Loucy (cell line): ENCODE data around the gene LHFPL2.

Experiments
- H2AFZ ChIP-seq: fragments of 200-600 bp; sonication (generic); 2 replicates; pipeline ENCODE4 v1.6.0; 2016; ENCODE audit warnings: antibody characterized with exemption, mild to moderate bottlenecking, low read length, moderate library complexity
- H3F3A ChIP-seq: fragments of 200-600 bp; 2 replicates; pipeline ENCODE4 v1.6.0; 2016; ENCODE audit warnings: antibody characterized with exemption, low read depth, mild to moderate bottlenecking
- H3K27me3 ChIP-seq: fragments of 200-600 bp; sonication (generic); 2 replicates; pipeline ENCODE4 v1.6.1; 2014; ENCODE audit warnings: low read length, mild to moderate bottlenecking; ENCODE audit not compliant: insufficient read depth, poor library complexity, severe bottlenecking
- H3K36me3 ChIP-seq: fragments of 200-600 bp; sonication (generic); 2 replicates; pipeline ENCODE4 v1.6.1; 2016; ENCODE audit warnings: low read length; ENCODE audit not compliant: insufficient read depth
- H3K4me1 ChIP-seq: fragments of 200-600 bp; sonication (generic); 2 replicates; pipeline ENCODE4 v1.5.1; 2014; ENCODE audit warnings: low read length, mild to moderate bottlenecking; ENCODE audit not compliant: insufficient read depth, poor library complexity, severe bottlenecking
- H3K4me2 ChIP-seq: fragments of 200-600 bp; sonication (generic); 2 replicates; pipeline ENCODE4 v1.6.0; 2014; ENCODE audit warnings: antibody characterized with exemption, low read length, low read depth, mild to moderate bottlenecking; ENCODE audit not compliant: poor library complexity, severe bottlenecking
- H3K4me3 ChIP-seq: fragments of 200-600 bp; sonication (generic); 2 replicates; pipeline ENCODE4 v1.5.1; 2014; ENCODE audit warnings: low read length, mild to moderate bottlenecking, mixed read lengths; ENCODE audit not compliant: poor library complexity, severe bottlenecking
- H3K79me2 ChIP-seq: fragments of 200-600 bp; sonication (generic); 2 replicates; pipeline ENCODE4 v1.6.1; 2014; ENCODE audit warnings: low read length; ENCODE audit not compliant: insufficient read depth
- H3K9ac ChIP-seq: fragments of 200-600 bp; sonication (generic); 2 replicates; pipeline ENCODE4 v1.6.0; 2014; ENCODE audit warnings: mild to moderate bottlenecking, low read depth, low read length, moderate library complexity; ENCODE audit not compliant: poor library complexity, severe bottlenecking
- H3K9me2 ChIP-seq: fragments of 200-600 bp; sonication (generic); replicated peaks from 2 replicates; pipeline ENCODE4 v1.6.1; 2016; ENCODE audit warnings: low read depth, low read length, mixed read lengths
- H3K9me3 ChIP-seq: fragments of 200-600 bp; sonication (generic); 2 replicates; pipeline ENCODE4 v1.6.1; 2014; ENCODE audit warnings: mild to moderate bottlenecking, antibody characterized with exemption, low read length, low read depth; ENCODE audit not compliant: insufficient read depth
- H4K20me1 ChIP-seq: fragments of 200-600 bp; sonication (generic); 2 replicates; pipeline ENCODE4 v1.6.0; 2014; ENCODE audit warnings: antibody characterized with exemption, low read length, mild to moderate bottlenecking; ENCODE audit not compliant: insufficient read depth, poor library complexity, severe bottlenecking
- CTCF ChIP-seq: fragments of 200-600 bp; sonication (generic); conservative IDR thresholded peaks from 2 replicates; pipeline ENCODE4 v1.5.1; 2014; ENCODE audit warnings: mild to moderate bottlenecking, antibody characterized with exemption, low read length
- EZH2phosphoT487 ChIP-seq: fragments of 200-600 bp; IDR thresholded peaks from 2 replicates; pipeline ENCODE4 v1.6.1; 2018; ENCODE audit warnings: antibody characterized with exemption, mild to moderate bottlenecking, moderate library complexity, borderline replicate concordance

LHFPL2 gene

GRCh38 chr5:78449103-78449502, 199.5 kb downstream of the LHFPL2 start:
- H3K4me1 ChIP-seq: no peaks in the 10 kb centered on the region
- no peak overlapping the region for H3K4me2 ChIP-seq
- no peaks in the 10 kb centered on the region for H4K20me1 ChIP-seq
- no peaks in the 10 kb centered on the region for H3K9me2 ChIP-seq
- H3K4me3 ChIP-seq: no peak overlapping the region
- H3K9me3 ChIP-seq: no peaks in the 10 kb centered on the region
- no peaks in the 10 kb centered on the region for H3K79me2 ChIP-seq
- H3K36me3 ChIP-seq: peaks cover 12% of the 10 kb centered on the region; the same call in 1 of the 2 replicates
- no peaks in the 10 kb centered on the region for H3F3A ChIP-seq
- TF ChIP-seq EZH2phosphoT487 (no peak), CTCF (no peak)
- H3K9ac ChIP-seq: no peak overlapping the region
- H2AFZ ChIP-seq: no peak overlapping the region
- H3K27me3 ChIP-seq: no peaks in the 10 kb centered on the region

GRCh38 chr5:78447775-78448424, 200.7 kb downstream of the LHFPL2 start:
- H2AFZ ChIP-seq: no peak overlapping the region
- H3K4me2 ChIP-seq: no peak overlapping the region
- no peaks in the 10 kb centered on the region for H3K79me2 ChIP-seq
- no peaks in the 10 kb centered on the region for H4K20me1 ChIP-seq
- H3K9me2 ChIP-seq: no peaks in the 10 kb centered on the region
- no peak overlapping the region for H3K9ac ChIP-seq
- no peaks in the 10 kb centered on the region for H3F3A ChIP-seq
- no peaks in the 10 kb centered on the region for H3K4me1 ChIP-seq
- H3K27me3 ChIP-seq: no peaks in the 10 kb centered on the region
- no peak overlapping the region for H3K4me3 ChIP-seq
- TF ChIP-seq CTCF (no peak), EZH2phosphoT487 (no peak)
- H3K9me3 ChIP-seq: no peaks in the 10 kb centered on the region
- H3K36me3 ChIP-seq: peaks cover 17% of the 10 kb centered on the region; the same call in 1 of the 2 replicates
